Activated CD8-positive, alpha-beta memory T cell treated with anti-CD3 and anti-CD28 coated beads, Interleukin-2, amount 50 U/mL, for 24 hours (primary cell): Measurements from ENCODE around the gene ACLY.

ENCODE experiments used
- DNase-seq: peaks from one replicate; pipeline ENCODE4 v3.0.0-alpha.2; 2020; ENCODE audit errors: extremely low read depth

Gene ACLY

GRCh38 chr17:41918314-41919164, at the start of gene ACLY:
TSS of gene ACLY (minus strand) at chr17:41918951. CDS start at chr17:41913873, 5,078 bp downstream.
- DNase-seq: peak; percentile 82

GRCh38 chr17:41967921-41968578, 49.3 kb upstream of the ACLY start:
- no peak for DNase-seq

- DNase-seq: no peak
Measured at GRCh38 chr17:41967141-41967920, 48.6 kb upstream of the ACLY start.

GRCh38 chr17:41966463-41967140, 47.9 kb upstream of the ACLY start, which contains the start of gene CNP:
TSS of gene CNP (plus strand) at chr17:41966795. CDS start at chr17:41966885, 90 bp downstream.
- peak; percentile 77 for DNase-seq

DNA sequence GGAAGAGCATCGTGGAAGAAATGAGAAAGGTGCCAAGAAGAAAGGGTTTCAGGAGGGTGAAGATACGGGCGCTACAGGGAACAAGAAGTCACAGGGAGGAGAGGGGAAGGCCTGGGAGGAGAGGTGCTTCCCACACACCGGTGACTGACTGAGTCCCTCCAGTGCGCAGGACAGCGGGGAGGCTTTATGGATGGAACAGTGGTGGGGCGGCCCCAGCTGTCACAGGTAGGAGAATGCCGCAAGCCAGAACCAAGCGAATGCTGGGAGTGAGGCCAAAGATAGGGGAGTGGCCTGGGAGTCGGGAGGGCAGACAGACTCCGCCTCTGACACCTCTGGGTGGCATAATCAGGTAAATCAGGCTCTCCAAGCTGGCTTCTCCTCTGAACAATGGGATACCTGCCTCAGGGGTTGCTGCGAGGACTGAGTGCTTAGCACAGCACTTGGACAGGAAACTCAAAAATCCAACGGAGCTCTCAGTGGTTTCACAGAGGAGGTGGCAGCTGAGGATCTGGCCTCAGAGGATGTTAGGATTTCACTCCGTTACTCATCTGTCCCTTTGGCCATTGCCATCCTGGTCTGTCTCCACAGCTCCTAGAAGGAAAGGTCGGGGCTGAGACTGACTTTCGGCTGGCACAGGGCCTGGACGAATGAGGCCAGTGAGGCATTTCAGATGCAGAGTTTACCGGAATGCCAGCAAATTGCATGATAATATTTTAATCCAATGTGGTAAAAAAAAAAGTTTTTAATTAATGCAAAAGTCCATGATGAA, 47.1 kb upstream of the ACLY start:
- peak; percentile 39 for DNase-seq

GRCh38 chr17:41962768-41963434, 44.1 kb upstream of the ACLY start:
- DNase-seq: peak; percentile 48

GRCh38 chr17:41962111-41962510, 43.4 kb upstream of the ACLY start:
- DNase-seq: no peak

DNA sequence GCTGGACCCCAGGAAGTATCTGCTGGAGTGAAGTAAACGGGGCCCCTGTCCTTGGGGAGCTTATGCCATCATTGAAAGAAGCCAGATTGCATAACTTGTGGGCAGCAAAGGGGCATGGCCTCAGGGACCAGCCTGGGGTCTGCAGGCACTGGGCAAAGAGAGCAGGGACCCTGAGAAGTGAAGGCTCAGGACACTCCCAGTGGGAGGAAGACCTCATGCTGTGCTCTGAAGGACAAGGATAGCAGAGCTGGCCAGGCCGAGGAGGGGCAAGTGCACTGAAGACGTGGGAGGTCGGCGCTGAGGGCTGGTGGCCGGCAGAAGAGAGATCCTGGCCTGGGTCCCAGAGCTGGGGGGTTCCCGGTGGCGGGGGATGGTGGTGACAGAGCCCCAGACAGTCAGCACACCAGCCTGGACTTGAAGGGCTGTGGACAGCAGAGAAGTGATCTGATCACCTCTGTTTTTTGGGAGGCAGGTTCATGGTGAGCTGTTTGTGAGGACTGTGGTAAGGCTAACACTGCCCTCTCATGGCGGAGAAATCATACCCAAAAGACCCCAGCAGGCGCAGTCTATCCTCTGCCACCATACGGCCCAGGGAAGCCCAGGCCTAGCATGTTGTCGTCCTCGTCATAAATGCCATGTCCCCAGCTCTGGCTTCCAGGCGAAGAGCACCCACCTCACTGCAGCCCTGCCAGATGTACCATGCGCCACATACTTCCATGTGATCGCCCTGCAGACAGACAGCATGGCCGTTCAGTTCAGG, 40.8 kb upstream of the ACLY start:
- DNase-seq: no peak

DNA sequence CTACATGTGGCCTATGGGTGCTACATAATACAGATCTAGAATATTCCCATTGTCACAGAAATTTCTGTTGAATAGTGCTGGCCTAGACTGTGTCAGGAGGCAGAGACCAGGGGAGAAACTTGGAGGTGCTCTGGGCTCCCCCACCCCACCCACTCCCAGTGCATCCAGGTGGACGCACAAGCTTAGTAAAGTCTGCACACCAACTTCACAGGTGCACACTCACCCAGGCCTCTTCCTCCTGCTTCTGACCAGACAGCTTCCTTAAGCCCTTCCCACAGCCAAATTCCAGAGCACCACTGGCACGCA, 40.2 kb upstream of the ACLY start:
- no peak for DNase-seq

- no peak for DNase-seq
Measured at GRCh38 chr17:41957869-41958439, 39.2 kb upstream of the ACLY start.

DNA sequence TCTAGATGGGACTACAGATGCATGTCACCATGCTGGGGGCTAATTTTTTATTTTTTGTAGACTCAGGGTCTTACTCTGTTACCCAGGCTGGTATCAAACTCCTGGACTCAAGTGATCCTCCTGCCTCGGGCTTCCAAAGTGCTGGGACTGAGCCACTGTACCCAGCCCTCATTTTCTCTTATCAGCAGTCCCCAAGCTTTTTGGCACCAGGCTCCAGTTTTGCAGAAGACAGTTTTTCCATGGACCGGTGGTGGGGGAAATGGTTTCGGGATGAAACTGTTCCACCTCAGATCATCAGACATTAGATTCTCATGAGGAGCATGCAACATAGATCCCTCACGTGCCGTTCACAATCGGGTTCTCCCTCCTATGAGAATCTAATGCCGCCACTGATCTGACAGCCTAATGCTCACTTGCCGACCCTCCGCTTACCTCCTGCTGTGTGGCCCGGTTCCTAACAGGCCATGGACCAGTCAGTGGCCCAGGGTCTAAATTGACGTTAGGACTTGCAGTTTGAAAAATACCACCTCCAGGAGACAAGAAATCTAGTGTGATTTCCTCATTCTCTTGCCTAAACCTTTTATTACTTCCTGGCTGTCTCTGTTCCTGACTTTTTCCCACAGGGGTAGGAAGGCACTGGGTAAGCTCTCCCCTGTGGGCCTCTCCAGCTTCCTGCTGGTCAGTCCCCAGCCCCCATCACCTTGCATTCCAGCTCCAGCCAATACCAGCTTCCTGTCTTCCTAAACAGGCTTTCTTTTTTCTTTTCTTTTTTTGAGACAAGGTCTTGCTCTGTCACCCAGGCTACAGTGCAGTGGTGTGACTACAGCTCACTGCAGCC, 38.5 kb upstream of the ACLY start:
- DNase-seq: no peak

GRCh38 chr17:41956522-41956921, 37.8 kb upstream of the ACLY start:
- no peak for DNase-seq

GRCh38 chr17:41948762-41949460, 30.2 kb upstream of the ACLY start:
- no peak for DNase-seq

DNA sequence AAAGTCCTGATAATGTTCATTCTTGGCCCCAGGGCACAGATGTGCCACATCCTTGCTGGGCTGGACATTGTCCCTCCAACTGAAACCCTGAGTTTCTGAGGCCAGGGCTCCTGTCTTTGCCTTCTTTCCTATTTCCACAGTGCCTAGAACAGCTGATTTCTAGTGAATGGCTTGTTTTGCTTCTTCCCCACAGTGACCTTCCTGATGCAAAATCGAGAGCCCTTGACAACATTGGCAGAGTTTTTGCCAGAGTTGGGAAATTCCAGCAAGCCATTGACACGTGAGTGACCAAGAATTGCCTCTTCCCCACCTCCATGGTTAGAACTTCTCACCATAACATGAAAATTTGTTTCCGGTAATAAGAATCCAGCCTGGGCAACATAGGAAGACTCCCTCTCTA, 26.2 kb upstream of the ACLY start:
- DNase-seq: no peak

- no peak for DNase-seq
Measured at GRCh38 chr17:41943492-41943891, 24.7 kb upstream of the ACLY start.

DNA sequence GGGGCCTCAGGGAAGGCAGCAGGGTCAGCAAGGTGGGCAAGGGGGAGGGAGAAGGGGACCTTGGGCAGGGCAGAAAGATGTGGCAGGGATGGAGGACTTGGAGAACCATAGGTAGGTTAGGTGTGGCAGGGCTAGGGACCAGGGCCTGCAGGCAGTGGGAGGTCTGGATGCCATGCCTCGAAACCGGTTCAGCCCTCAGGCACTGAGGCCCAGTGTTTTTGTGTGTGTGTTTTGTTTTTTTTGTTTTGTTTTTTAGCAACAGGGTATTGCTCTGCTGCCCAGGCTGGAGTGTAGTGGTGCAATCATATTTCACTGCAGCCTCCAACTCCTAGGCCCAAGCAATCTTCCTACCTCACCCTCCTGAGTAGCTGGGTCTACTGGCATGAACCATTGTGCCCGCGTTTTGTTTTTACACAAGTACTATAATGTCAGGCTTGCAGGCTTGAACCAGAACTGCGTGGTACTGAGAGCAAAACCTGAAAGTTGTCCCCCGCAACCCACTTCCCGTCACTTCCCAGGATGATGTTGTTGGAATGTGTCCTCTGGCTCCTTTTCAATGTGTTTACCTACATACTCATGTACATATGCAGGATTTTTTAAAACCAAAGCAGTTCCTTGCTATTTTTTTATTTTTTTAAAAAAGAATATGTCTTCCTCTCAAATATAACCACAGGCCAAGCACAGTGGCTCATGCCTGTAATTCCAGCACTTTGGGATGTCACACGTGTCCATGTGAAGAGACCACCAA, 24.0 kb upstream of the ACLY start:
- DNase-seq: no peak

DNA sequence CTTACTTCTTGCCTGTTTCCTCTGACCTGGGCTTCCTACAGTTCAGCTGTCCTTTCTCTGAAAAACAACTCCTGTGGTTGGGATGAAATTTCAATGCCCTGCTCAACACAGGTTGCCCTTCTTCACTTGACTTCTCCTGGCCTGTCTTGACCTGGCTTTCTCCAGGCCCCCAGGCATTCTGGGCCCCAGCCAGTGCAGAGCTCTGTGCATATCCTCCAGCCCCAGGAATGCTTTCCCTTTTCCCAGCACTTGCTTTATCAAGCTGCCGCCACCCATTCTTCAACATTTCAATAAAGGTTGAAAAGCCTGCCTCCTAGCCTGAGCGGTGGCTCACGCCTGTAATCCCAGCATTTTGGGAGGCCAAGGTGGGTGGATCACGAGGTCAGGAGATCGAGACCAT, 22.4 kb upstream of the ACLY start:
- no peak for DNase-seq
